ENCODE data around the gene PBX3.

PBX3 gene

GRCh38 chr9:125959315-125959714 lies 212.1 kb downstream of the PBX3 start:
- DNase-seq, result no peak

- no peak for DNase-seq
These were observed 212.9 kb downstream of the PBX3 start for GRCh38 chr9:125959951-125960619.

GRCh38 chr9:125960626-125961025 lies 213.5 kb downstream of the PBX3 start:
- DNase-seq, result no peak

GRCh38 chr9:125961072-125961471 lies 213.9 kb downstream of the PBX3 start:
- no peak for DNase-seq

- no peak for DNase-seq
These were observed 216.8 kb downstream of the PBX3 start for GRCh38 chr9:125963932-125964331.

GRCh38 chr9:125964702-125965225 lies 217.6 kb downstream of the PBX3 start:
- DNase-seq, result no peak

GRCh38 chr9:125965477-125965876 lies 218.3 kb downstream of the PBX3 start:
- no peak for DNase-seq

GRCh38 chr9:125966466-125966865 lies 219.3 kb downstream of the PBX3 start:
- no peak for DNase-seq

GRCh38 chr9:125966959-125967711 lies 220.0 kb downstream of the PBX3 start:
- DNase-seq, result no peak

GRCh38 chr9:125968714-125969374 lies 221.7 kb downstream of the PBX3 start:
- no peak for DNase-seq

- no peak for DNase-seq
These were observed 222.3 kb downstream of the PBX3 start for GRCh38 chr9:125969462-125969861.

GRCh38 chr9:125969868-125970267 lies 222.7 kb downstream of the PBX3 start:
- DNase-seq, result no peak

GRCh38 chr9:125970340-125970739 lies 223.2 kb downstream of the PBX3 start:
- DNase-seq, result no peak

- DNase-seq, result no peak
These were observed 223.9 kb downstream of the PBX3 start for GRCh38 chr9:125971050-125971449.

GRCh38 chr9:125972012-125972729 lies 225.0 kb downstream of the PBX3 start:
- DNase-seq, result no peak

- no peak for DNase-seq
These were observed 226.4 kb downstream of the PBX3 start for GRCh38 chr9:125973547-125973946.

- no peak for DNase-seq
These were observed 227.5 kb downstream of the PBX3 start for GRCh38 chr9:125974705-125975104.

- DNase-seq, result no peak
These were observed 230.1 kb downstream of the PBX3 start for GRCh38 chr9:125977223-125977622.

- DNase-seq, result no peak
These were observed 232.2 kb downstream of the PBX3 start for GRCh38 chr9:125979383-125979782.

GRCh38 chr9:125982798-125983406 lies 235.7 kb downstream of the PBX3 start:
- DNase-seq, result no peak

GRCh38 chr9:125983681-125984080 lies 236.5 kb downstream of the PBX3 start:
- DNase-seq, result no peak

- no peak for DNase-seq
These were observed 237.3 kb downstream of the PBX3 start for GRCh38 chr9:125984461-125984860.

Measured in activated CD4-positive, alpha-beta T cell treated with anti-CD3 and anti-CD28 coated beads, Interleukin-2, amount 50 U/mL, for 48 hours (primary cell).